HG02885 (cell line): ENCODE data around the gene RAB41.
A peak's percentile ranks its signal among the peaks of the same experiment; 100 is the strongest.
"Not testable (repeated sequence)": the region's sequence is repeated elsewhere in the genome, so short reads cannot be mapped to it uniquely, and the experiment has no call there.

Source experiments
- ATAC-seq: cut with Tn5 transposase; IDR thresholded peaks from one replicate; pipeline ENCODE4 v1.9.1; 2021; ENCODE audit warnings: mild to moderate bottlenecking; ENCODE audit not compliant: unreplicated experiment, poor library complexity

The RAB41 gene

DNA sequence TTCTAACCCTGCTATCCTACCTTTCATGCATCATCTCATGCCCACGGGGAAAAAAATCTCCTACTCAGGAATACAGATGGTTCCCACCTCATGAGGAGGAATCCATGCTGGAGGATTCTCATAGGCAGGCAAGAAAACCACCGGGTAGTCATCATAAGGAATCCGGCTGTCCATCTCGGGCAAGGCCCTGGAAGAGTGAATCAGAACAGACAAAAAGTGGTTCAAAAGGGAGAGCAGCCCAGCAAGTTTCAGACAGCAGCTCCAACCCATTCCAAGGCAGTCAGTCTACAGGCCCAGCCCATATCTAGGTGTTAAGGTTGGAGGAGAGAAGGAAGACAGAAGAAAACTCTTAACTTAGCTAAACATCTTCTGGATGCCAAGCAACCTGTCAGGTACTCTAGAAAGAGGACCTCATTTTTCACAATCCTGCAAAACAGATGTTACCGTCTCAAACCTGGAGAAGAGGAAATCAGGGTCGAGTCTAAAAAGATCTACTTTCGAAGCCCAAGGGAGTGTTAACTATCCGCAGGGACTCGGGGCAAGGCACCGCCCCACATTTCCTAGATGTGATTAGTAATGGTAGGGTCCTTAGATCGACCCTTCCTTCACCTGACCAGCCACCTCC is 7.3 kb downstream of the RAB41 start:
- peak; percentile 16 for ATAC-seq

DNA sequence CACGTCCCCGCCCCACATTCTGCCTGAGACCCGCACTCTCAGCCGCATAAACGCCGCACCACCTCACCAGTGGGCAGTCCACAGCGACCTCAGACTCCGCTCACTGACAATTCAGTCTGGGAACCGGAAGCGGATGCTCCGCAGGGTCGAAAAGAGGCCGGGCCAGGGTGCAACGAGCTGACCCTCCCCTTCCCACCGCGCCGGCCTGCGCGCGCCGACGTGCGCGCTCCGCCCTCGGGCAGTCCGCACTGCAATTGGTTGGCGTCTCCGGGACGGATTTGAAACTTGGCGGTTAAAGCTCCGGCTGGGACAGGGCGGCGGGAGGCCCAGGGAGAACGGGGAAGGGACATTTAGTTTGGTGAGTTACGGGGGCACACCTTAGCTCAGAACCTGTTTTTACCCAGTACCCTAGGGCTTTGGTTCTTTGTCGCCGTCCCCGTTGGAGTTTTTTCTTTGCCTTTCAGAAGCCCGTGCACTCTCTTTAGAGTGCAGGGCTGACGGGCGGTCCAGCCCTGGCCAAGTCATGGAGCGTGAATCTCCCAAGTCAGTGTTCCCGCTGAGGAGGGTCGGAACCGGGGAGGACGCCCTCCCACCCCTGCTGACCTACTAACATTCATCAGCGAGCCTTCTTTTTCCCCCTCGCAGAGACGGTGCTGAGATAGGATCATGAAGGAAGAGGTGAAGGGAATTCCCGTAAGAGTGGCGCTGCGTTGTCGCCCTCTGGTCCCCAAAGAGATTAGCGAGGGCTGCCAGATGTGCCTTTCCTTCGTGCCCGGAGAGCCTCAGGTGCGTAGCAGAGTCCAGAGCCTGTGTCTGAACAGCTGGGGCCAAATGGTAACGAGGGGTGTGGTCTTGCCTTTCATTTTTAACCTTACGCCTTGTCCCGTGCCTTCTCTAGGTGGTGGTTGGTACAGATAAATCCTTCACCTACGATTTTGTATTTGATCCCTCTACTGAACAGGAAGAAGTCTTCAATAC is 8.1 kb downstream of the RAB41 start, which contains the start of the genes KIF4A and PDZD11:
Gene KIF4A, plus strand, starts transcription at position 312 of the 978 bp plus-strand sequence. Its CDS starts 355 bp downstream, at position 667.
Gene PDZD11, minus strand, starts transcription at position 135 of the 978 bp plus-strand sequence. CDS start 586 bp downstream, outside the sequence.
- peak; percentile 97 for ATAC-seq

DNA sequence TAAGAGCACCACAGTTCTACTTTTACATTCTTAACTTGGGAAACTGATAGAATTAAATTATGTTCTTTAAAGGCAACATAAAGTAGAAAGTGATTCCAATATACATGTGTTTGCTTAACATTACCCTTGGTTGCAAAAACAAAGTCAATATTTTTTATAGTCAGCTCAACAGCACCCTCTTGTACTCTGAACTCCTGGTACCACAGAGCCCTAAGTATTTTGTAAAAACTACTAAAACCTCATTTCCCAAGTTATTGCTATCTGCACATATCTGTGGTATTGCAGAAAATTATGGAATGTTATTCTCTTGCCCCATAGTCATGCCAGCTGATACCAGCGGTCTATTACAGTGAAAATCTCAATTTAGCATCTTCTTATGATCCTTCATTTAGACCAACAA is 10.8 kb downstream of the RAB41 start:
- no peak for ATAC-seq

DNA sequence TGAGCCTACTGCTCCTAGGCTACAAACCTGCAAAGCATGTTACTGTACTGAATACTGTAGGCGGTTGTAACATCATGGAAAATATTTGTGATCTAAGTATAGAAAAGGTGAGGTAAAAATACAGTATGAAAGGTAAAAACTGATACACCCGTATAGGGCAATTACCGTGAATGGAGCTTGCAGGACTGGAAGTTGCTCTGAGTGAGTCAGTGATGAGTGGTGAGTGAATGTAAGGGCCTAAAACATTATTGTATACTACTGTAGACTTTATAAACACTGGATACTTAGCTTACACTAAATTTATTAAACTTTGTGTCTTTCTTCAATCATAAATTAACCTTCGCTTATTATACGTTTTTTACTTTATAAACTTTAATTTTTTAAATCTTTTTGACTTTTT is 11.6 kb downstream of the RAB41 start:
- ATAC-seq, result no peak

DNA sequence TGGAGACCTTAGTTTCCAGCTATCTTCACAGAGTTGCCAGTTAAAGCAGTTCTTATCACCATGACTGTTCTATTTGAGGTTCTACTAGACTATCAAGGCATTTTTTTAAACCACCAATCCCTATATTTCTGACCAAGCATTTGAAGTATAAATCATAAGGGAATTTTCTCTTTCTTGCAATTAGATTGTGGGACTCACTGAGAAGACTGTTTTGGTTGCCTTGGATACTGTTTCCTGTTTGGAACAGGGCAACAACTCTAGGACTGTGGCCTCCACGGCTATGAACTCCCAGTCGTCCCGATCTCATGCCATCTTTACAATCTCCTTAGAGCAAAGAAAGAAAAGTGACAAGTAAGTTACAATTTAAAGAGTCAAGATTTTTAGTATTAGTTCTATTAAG is 19.7 kb downstream of the RAB41 start:
- no peak for ATAC-seq

DNA sequence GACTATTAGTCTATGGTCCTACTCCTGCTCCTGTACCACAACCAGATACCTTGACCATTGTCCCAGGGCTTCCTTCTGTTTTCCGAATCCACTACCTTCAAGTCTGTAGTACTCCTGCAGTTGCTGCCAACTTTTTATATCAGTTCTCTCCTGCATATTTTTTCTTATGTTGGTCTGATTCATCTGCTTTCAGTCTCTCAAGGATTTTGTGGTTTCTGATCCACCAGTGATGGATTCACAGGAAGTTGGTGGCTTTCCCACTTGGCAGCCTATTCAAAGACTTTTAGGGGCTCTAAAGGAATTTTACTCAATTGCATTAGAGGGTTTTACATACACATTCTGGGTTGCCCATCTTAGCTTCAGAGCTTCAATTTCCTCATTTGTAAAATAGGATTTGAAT is 31.5 kb downstream of the RAB41 start:
- ATAC-seq, result no peak

DNA sequence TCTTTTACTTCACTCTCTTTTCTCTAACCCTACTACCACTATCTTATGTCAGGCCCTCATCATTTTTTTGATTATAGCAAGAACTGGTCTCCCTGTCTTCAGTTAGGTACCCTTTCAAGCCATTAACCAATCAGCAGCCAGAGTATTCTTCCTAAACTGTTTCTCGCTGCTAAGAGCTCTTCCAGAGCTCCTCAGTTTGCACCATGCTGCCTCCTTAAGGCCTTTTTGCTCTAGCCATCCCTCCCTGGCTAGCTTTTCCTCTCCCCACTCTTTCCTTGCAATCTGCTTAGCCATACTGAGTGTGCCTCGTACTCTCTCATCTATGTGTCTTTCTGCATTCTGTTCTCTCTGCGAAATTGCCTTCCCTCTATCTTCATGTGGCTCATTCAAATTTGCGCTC is 40.8 kb downstream of the RAB41 start:
- ATAC-seq, result no peak

DNA sequence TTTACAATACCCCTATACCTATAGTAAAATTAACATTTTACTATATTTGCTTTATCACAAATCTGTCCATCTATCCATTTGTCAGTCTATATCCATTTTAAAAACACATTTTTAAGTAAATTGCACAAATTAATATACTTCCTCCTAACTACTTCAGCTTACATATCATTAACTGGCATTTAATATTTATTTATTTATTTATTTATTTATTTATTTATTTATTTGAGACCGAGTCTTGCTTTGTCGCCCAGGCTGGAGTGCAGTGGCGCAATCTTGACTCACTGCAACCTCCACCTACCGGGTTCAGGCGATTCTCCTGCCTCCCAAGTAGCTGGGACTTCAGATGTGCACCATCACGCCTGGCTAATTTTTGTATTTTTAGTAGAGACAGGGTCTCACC is 41.7 kb downstream of the RAB41 start:
- ATAC-seq, result not testable (repeated sequence)

DNA sequence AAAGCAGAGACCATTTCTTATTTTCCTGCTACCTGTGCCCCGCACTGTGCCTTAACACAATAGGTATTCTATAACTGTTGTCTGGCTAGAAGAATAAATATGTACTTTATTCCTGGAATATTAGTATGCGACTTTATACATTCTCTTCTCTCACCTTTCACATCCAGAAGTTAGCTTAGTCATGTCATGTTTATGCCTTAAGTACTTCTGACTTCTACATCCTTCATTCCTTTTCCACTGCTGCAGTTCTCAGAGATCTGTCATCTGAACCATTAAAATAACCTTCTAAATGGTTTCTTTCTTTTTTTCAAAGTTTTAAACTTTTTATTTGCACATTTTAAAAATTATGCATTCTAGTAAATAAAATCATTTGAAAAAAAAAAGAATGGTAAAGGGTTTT is 42.4 kb downstream of the RAB41 start:
- no peak for ATAC-seq

DNA sequence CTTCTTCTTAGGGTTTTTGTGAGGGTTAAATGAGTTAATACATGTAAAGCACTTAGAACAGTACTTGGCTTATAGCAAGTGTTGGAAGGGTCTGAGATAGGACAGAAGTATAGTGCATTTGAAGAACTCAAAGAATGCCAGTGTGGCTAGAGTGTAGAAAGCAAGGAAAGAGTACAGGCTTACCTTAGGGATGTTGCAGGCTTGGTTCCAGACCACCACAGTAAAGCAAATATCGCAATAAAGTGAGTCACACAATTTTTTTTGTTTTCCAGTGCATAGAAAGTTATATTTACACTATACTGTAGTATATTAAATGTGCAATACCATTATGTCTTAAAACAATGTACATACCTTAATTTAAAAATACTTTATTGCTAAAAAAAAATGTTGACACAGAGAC is 49.2 kb downstream of the RAB41 start:
- ATAC-seq, result no peak

DNA sequence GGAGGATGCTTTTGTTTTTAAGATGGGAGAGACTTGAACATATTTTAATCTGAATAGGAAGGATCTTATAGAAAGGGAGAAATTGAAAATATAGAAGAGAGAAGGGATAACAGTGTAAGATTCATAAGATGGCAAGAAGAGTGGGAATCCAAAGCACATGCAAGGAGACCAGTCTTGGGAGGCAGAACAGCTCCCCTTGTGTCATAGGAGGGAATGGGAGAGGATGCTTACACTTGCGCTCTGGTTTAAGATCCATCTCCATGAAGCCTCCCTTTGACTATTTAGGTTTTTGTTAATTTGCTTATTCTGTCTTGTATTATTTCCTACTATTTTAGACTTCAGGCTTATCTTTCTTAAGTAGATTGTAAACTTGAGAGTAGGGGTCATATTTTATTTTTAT is 50.6 kb downstream of the RAB41 start:
- ATAC-seq, result no peak
